ENCODE results near the gene KRT28.

Gene KRT28

GRCh38 chr17:40810494-40810893 is 10.7 kb upstream of the KRT28 start:
- Histone ChIP-seq H3K4me3 (ENCODE audit: low read depth in 1 of 5, low read length in 5 of 5) (no peak overlapping the region), H3K4me1 (ENCODE audit: control insufficient read depth in 5 of 5, insufficient read depth in 5 of 5, low read length in 5 of 5) (peaks cover 0 to 23% (median 0%) of the 10 kb centered on the region in 5 donors), H3K27ac (ENCODE audit: low read depth, low read length) (peak overlapping the region; percentile 5), H3K27me3 (ENCODE audit: control insufficient read depth in 5 of 5, insufficient read depth in 4 of 5, low read length in 5 of 5) (peaks cover 0 to 13% (median 10%) of the 10 kb centered on the region in 5 donors), H3K9ac (ENCODE audit: low read length in 5 of 5) (no peak overlapping the region), H3K36me3 (ENCODE audit: control insufficient read depth in 5 of 5, insufficient read depth in 5 of 5, low read length in 5 of 5) (no peaks in the 10 kb centered on the region), H3K9me3 (ENCODE audit: control insufficient read depth in 5 of 5, low read length in 5 of 5) (no peaks in the 10 kb centered on the region)

GRCh38 chr17:40809721-40810421 is 10.1 kb upstream of the KRT28 start:
- peak overlapping the region; percentile 5 for H3K27ac ChIP-seq (ENCODE audit: low read depth, low read length)
- H3K27me3 ChIP-seq (ENCODE audit: control insufficient read depth in 5 of 5, insufficient read depth in 4 of 5, low read length in 5 of 5) = peaks cover 0 to 15% (median 10%) of the 10 kb centered on the region in 5 donors
- H3K4me3 ChIP-seq (ENCODE audit: low read depth in 1 of 5, low read length in 5 of 5) = no peak overlapping the region
- no peak overlapping the region for H3K9ac ChIP-seq (ENCODE audit: low read length in 5 of 5)
- H3K9me3 ChIP-seq (ENCODE audit: control insufficient read depth in 5 of 5, low read length in 5 of 5) = peaks cover 0 to 2% (median 0%) of the 10 kb centered on the region in 5 donors
- peaks cover 0 to 23% (median 0%) of the 10 kb centered on the region in 5 donors for H3K4me1 ChIP-seq (ENCODE audit: control insufficient read depth in 5 of 5, insufficient read depth in 5 of 5, low read length in 5 of 5)
- no peaks in the 10 kb centered on the region for H3K36me3 ChIP-seq (ENCODE audit: control insufficient read depth in 5 of 5, insufficient read depth in 5 of 5, low read length in 5 of 5)

GRCh38 chr17:40806131-40806530 is 6.4 kb upstream of the KRT28 start:
- Histone ChIP-seq H3K36me3 (ENCODE audit: control insufficient read depth in 5 of 5, insufficient read depth in 5 of 5, low read length in 5 of 5) (no peaks in the 10 kb centered on the region), H3K4me1 (ENCODE audit: control insufficient read depth in 5 of 5, insufficient read depth in 5 of 5, low read length in 5 of 5) (peaks cover 0 to 26% (median 0%) of the 10 kb centered on the region in 5 donors), H3K4me3 (ENCODE audit: low read depth in 1 of 5, low read length in 5 of 5) (no peak overlapping the region), H3K9me3 (ENCODE audit: control insufficient read depth in 5 of 5, low read length in 5 of 5) (peaks cover 0 to 2% (median 0%) of the 10 kb centered on the region in 5 donors), H3K27ac (ENCODE audit: low read depth, low read length) (no peak overlapping the region), H3K27me3 (ENCODE audit: control insufficient read depth in 5 of 5, insufficient read depth in 4 of 5, low read length in 5 of 5) (peaks cover 0 to 17% (median 13%) of the 10 kb centered on the region in 5 donors), H3K9ac (ENCODE audit: low read length in 5 of 5) (no peak overlapping the region)

- Histone ChIP-seq H3K27me3 (ENCODE audit: control insufficient read depth in 5 of 5, insufficient read depth in 4 of 5, low read length in 5 of 5) (peaks cover 6 to 25% (median 19%) of the 10 kb centered on the region in 5 donors), H3K27ac (ENCODE audit: low read depth, low read length) (no peak overlapping the region), H3K9me3 (ENCODE audit: control insufficient read depth in 5 of 5, low read length in 5 of 5) (peaks cover 0 to 2% (median 0%) of the 10 kb centered on the region in 5 donors), H3K4me3 (ENCODE audit: low read depth in 1 of 5, low read length in 5 of 5) (no peak overlapping the region), H3K9ac (ENCODE audit: low read length in 5 of 5) (no peak overlapping the region), H3K4me1 (ENCODE audit: control insufficient read depth in 5 of 5, insufficient read depth in 5 of 5, low read length in 5 of 5) (peaks cover 0 to 4% (median 0%) of the 10 kb centered on the region in 5 donors), H3K36me3 (ENCODE audit: control insufficient read depth in 5 of 5, insufficient read depth in 5 of 5, low read length in 5 of 5) (no peaks in the 10 kb centered on the region)
Measured at GRCh38 chr17:40803617-40804082, 3.9 kb upstream of the KRT28 start.

DNA sequence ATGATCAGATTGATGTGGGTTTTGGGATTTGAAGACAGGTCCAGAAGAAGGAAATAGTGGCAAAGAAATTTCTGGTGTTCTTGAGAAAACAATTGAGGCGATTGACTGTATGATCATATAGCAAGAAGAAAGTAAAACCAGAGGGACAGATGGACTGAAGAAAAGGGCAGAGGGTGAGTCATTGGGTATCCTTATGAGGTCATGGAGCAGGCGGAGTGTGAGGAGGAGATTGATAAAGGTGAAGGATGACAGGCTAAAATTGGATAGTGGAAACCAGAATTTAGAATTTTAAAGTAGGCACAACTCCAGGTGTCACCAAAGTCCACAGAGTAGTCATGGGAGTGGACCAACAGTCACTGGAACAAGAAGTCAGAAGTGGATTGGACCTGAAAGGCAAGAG is 1.4 kb upstream of the KRT28 start:
- Histone ChIP-seq H3K27ac (ENCODE audit: low read depth, low read length) (no peak overlapping the region), H3K27me3 (ENCODE audit: control insufficient read depth in 5 of 5, insufficient read depth in 4 of 5, low read length in 5 of 5) (peaks cover 13 to 23% (median 20%) of the 10 kb centered on the region in 5 donors), H3K4me1 (ENCODE audit: control insufficient read depth in 5 of 5, insufficient read depth in 5 of 5, low read length in 5 of 5) (peaks cover 0 to 3% (median 0%) of the 10 kb centered on the region in 5 donors)

GRCh38 chr17:40800381-40800780 is 622 bp upstream of the KRT28 start:
- Histone ChIP-seq H3K4me1 (ENCODE audit: control insufficient read depth in 5 of 5, insufficient read depth in 5 of 5, low read length in 5 of 5) (peaks cover 0 to 3% (median 0%) of the 10 kb centered on the region in 5 donors), H3K36me3 (ENCODE audit: control insufficient read depth in 5 of 5, insufficient read depth in 5 of 5, low read length in 5 of 5) (no peaks in the 10 kb centered on the region), H3K27me3 (ENCODE audit: control insufficient read depth in 5 of 5, insufficient read depth in 4 of 5, low read length in 5 of 5) (peaks cover 15 to 29% (median 22%) of the 10 kb centered on the region in 5 donors), H3K9ac (ENCODE audit: low read length in 5 of 5) (no peak overlapping the region), H3K27ac (ENCODE audit: low read depth, low read length) (no peak overlapping the region), H3K4me3 (ENCODE audit: low read depth in 1 of 5, low read length in 5 of 5) (no peak overlapping the region), H3K9me3 (ENCODE audit: control insufficient read depth in 5 of 5, low read length in 5 of 5) (peaks cover 0 to 2% (median 0%) of the 10 kb centered on the region in 5 donors)

More for the DNA sequence above, 1.4 kb upstream of the KRT28 start:
- Histone ChIP-seq H3K4me3 (ENCODE audit: low read depth in 1 of 5, low read length in 5 of 5) (no peak overlapping the region), H3K9ac (ENCODE audit: low read length in 5 of 5) (no peak overlapping the region), H3K36me3 (ENCODE audit: control insufficient read depth in 5 of 5, insufficient read depth in 5 of 5, low read length in 5 of 5) (no peaks in the 10 kb centered on the region), H3K9me3 (ENCODE audit: control insufficient read depth in 5 of 5, low read length in 5 of 5) (peaks cover 0 to 2% (median 0%) of the 10 kb centered on the region in 5 donors)

DNA sequence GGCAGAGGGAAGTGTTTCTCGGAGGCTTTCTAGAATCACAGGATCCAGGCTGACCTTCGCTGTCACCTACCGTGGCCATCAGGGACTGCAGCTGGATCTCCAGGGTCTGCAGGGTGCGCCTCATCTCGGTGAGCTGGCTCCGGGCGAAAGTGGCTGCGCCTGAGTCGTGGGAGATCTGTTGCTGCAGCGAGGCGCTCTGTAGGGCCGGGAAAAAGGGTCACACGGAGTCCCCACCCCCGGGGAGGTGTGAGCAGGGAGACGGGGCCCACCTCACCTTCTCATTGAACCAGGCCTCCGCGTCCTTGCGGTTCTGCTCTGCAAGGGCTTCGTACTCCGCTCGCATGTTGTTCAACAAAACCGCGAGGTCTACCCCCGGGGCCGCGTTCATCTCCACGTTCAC is 2.9 kb downstream of the KRT28 start:
- Histone ChIP-seq H3K4me3 (ENCODE audit: low read depth in 1 of 5, low read length in 5 of 5) (no peak overlapping the region), H3K36me3 (ENCODE audit: control insufficient read depth in 5 of 5, insufficient read depth in 5 of 5, low read length in 5 of 5) (no peaks in the 10 kb centered on the region)

DNA sequence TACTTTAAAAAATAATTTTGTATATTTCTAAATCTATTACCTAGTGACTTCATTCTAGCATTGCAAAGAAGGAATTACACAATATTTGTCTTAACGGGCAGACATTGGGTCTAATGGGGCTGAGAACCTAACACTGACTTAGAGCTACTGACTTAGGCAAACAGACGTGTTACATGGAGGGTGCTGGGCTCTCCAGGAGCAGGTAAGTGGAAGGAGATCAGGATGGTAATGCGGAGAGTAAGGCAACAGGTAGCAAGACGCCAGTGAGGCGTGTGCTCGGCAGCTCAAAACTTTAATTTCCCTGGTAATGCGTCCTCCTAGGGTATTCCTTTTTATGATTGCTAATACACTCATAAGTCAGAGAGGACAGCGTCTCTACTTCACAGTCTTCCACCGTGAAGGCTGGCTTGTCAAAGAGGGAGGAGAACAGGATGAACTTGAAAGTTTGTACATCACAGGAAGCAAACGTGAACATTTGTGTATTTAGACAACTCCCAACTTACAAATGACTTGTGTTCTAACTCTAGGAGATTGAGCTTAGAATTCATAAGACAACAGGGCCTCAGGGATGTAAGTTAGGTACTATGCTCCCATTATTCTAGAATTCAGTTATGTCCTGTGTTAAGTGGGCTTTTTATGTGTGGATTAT is 4.6 kb downstream of the KRT28 start:
- H3K36me3 ChIP-seq (ENCODE audit: control insufficient read depth in 5 of 5, insufficient read depth in 5 of 5, low read length in 5 of 5) = no peaks in the 10 kb centered on the region
- H3K9me3 ChIP-seq (ENCODE audit: control insufficient read depth in 5 of 5, low read length in 5 of 5) = no peaks in the 10 kb centered on the region
- no peak overlapping the region for H3K4me3 ChIP-seq (ENCODE audit: low read depth in 1 of 5, low read length in 5 of 5)
- peaks cover 0 to 16% (median 10%) of the 10 kb centered on the region in 5 donors for H3K4me1 ChIP-seq (ENCODE audit: control insufficient read depth in 5 of 5, insufficient read depth in 5 of 5, low read length in 5 of 5)
- H3K9ac ChIP-seq (ENCODE audit: low read length in 5 of 5) = no peak overlapping the region
- peaks cover 11 to 24% (median 18%) of the 10 kb centered on the region in 5 donors for H3K27me3 ChIP-seq (ENCODE audit: control insufficient read depth in 5 of 5, insufficient read depth in 4 of 5, low read length in 5 of 5)
- no peak overlapping the region for H3K27ac ChIP-seq (ENCODE audit: low read depth, low read length)

More for the DNA sequence above, 2.9 kb downstream of the KRT28 start:
- no peaks in the 10 kb centered on the region for H3K9me3 ChIP-seq (ENCODE audit: control insufficient read depth in 5 of 5, low read length in 5 of 5)
- H3K4me1 ChIP-seq (ENCODE audit: control insufficient read depth in 5 of 5, insufficient read depth in 5 of 5, low read length in 5 of 5) = peaks cover 0 to 2% (median 0%) of the 10 kb centered on the region in 5 donors
- H3K27me3 ChIP-seq (ENCODE audit: control insufficient read depth in 5 of 5, insufficient read depth in 4 of 5, low read length in 5 of 5) = peaks cover 11 to 29% (median 24%) of the 10 kb centered on the region in 5 donors
- no peak overlapping the region for H3K9ac ChIP-seq (ENCODE audit: low read length in 5 of 5)
- H3K27ac ChIP-seq (ENCODE audit: low read depth, low read length) = no peak overlapping the region

DNA sequence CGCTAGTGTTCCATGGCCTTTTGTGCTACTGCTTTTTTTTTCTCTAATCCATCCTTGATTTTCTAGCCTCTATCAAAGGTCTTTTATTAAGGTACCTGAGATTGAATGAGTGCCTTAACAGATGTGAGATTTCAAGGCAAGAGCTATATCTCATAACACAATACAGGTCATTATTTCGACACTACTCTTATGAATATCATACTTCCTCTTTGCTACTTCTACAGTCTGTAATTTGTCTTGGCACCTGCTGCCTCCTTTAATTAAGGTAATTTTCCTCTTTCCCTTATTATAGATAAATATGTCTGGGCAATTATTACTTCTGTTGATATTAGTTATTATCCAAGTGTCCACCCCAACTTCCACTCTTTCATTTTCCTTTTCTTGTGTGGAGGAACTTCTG is 5.3 kb downstream of the KRT28 start:
- Histone ChIP-seq H3K9ac (ENCODE audit: low read length in 5 of 5) (no peak overlapping the region), H3K4me3 (ENCODE audit: low read depth in 1 of 5, low read length in 5 of 5) (no peak overlapping the region), H3K4me1 (ENCODE audit: control insufficient read depth in 5 of 5, insufficient read depth in 5 of 5, low read length in 5 of 5) (peaks cover 0 to 16% (median 10%) of the 10 kb centered on the region in 5 donors), H3K27me3 (ENCODE audit: control insufficient read depth in 5 of 5, insufficient read depth in 4 of 5, low read length in 5 of 5) (peaks cover 11 to 21% (median 14%) of the 10 kb centered on the region in 5 donors), H3K9me3 (ENCODE audit: control insufficient read depth in 5 of 5, low read length in 5 of 5) (no peaks in the 10 kb centered on the region), H3K27ac (ENCODE audit: low read depth, low read length) (no peak overlapping the region), H3K36me3 (ENCODE audit: control insufficient read depth in 5 of 5, insufficient read depth in 5 of 5, low read length in 5 of 5) (no peaks in the 10 kb centered on the region)

DNA sequence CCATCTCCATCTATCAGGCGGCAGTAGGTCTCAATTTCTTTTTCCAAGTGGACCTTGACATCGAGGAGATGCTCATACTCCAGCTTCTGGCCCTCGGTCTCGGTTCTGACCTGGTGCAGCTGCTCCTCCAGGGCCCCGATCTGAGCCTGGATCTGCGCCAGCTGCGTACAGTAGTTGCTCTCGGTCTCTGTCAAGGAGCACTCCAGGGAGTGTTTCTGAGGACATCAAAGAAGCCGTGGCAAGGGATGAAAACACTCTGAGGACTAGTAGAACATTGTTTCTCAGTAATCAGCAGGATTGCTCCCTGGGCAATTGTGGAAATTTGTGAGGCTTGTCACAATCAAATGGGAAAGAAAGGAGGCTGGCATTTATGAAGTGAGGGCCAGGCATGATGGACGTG is 5.9 kb downstream of the KRT28 start:
- no peak overlapping the region for H3K4me3 ChIP-seq (ENCODE audit: low read depth in 1 of 5, low read length in 5 of 5)
- no peak overlapping the region for H3K9ac ChIP-seq (ENCODE audit: low read length in 5 of 5)
- H3K36me3 ChIP-seq (ENCODE audit: control insufficient read depth in 5 of 5, insufficient read depth in 5 of 5, low read length in 5 of 5) = no peaks in the 10 kb centered on the region
- no peak overlapping the region for H3K27ac ChIP-seq (ENCODE audit: low read depth, low read length)
- H3K4me1 ChIP-seq (ENCODE audit: control insufficient read depth in 5 of 5, insufficient read depth in 5 of 5, low read length in 5 of 5) = peaks cover 0 to 16% (median 10%) of the 10 kb centered on the region in 5 donors
- H3K9me3 ChIP-seq (ENCODE audit: control insufficient read depth in 5 of 5, low read length in 5 of 5) = no peaks in the 10 kb centered on the region
- peaks cover 11 to 21% (median 16%) of the 10 kb centered on the region in 5 donors for H3K27me3 ChIP-seq (ENCODE audit: control insufficient read depth in 5 of 5, insufficient read depth in 4 of 5, low read length in 5 of 5)

Measured in subcutaneous abdominal adipose tissue (tissue), 5 donors.